GM19099 (cell line): Measurements from ENCODE around the gene TAF1B.

Experiments
- POLR2A ChIP-seq: IDR thresholded peaks from 3 replicates; pipeline ENCODE4 v1.6.1; 2011; ENCODE audit warnings: low read depth; ENCODE audit not compliant: insufficient read length; ENCODE audit errors: extremely low read depth

TAF1B gene

DNA sequence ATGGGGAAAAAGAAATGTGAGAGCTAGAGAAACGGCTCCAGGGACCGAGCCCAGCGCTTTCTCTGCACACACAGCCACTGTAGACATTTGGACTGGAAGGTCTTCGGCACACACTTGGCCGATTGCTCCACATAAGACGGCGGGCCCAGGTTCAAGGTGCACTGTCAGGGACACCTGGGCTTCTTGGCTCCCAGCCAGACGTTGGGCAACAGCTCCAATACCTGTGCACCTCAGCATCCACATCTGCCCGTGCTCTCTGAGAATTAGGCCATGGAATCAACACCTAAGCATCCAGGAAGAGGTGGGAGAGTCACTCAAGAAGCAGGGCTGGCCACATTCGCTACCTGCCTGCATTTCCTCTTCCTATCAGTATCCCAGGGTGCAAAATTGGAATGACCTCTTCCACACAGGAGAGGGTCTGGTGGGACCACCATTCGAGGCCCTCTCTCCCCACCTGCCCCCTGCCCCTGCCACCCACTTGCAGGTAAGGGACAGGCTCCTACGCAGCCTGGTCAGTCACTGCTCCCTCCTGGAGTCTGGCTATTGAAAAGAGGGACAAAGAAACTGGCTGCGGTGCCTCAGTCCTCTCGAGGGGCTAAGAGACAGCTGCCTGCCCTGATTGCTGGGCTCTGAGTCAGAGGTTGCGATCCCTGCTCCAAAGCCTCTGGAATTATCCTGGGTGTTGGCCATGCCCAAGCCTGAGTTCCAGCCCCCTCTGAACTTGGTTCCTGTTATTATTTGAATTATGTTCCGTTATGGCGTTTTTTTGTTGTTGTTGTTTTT, 40.1 kb upstream of the TAF1B start:
- no peak for TF ChIP-seq POLR2A

GRCh38 chr2:9805435-9806297, 37.6 kb upstream of the TAF1B start:
- TF ChIP-seq POLR2A, result no peak

GRCh38 chr2:9806298-9806610, 37.0 kb upstream of the TAF1B start:
- TF ChIP-seq POLR2A, result no peak

GRCh38 chr2:9806656-9807055, 36.6 kb upstream of the TAF1B start:
- TF ChIP-seq POLR2A, result no peak

- no peak for TF ChIP-seq POLR2A
Measured at GRCh38 chr2:9807056-9807455, 36.2 kb upstream of the TAF1B start.

DNA sequence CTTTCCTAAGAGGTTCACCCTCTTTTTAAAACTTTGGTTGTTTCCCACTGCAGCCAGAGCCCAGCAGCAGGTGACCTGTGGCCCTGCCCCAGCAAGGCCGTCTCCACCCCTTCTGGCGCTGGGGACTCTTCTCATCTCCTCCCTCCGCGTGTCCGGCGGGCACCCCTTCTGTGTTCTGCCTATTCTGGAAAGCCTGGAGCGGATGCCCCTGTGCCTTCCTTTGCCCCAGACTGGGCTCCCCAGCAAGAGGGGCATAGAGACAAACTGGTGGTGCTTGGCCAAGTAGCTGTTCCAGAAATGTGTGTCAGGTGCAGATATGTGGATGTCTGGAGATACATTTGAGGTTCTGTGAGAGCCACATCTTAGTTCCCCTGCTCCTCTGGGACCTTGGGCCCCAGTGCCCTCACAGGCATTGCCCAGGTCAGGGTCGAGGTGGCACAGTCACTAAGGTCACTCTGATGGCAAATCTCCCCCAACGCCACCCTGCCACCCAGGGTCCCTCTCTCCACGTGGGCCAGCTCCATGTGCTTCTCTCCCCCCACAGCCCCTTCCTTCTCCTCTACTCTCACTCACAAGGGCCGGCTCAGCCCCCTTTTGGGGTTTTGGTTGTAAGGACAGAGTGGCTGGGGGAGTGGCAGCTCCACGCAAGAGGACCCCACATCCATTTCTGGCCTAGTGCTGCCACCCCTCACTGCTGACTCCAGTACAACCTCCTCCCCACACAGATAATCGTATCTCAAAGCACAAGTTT, 35.5 kb upstream of the TAF1B start:
- TF ChIP-seq POLR2A, result no peak

GRCh38 chr2:9808334-9809063, 34.8 kb upstream of the TAF1B start:
- no peak for TF ChIP-seq POLR2A

DNA sequence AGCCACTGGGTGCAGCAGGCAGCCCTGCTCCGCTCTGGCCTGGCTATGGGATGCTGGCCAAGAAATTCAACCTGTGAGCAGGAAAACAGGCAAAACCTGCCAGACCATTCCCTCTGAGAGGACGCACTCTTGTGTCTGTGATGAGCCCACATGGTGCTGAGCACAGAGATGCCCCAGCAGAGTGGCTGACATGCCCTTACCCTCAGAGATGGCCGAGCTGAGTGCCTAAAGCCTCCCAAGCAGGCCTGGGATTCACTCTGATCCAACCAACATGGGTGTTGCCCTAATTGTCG, 34.3 kb upstream of the TAF1B start:
- TF ChIP-seq POLR2A, result no peak

- TF ChIP-seq POLR2A, result no peak
Measured at GRCh38 chr2:9809448-9810088, 33.7 kb upstream of the TAF1B start.

DNA sequence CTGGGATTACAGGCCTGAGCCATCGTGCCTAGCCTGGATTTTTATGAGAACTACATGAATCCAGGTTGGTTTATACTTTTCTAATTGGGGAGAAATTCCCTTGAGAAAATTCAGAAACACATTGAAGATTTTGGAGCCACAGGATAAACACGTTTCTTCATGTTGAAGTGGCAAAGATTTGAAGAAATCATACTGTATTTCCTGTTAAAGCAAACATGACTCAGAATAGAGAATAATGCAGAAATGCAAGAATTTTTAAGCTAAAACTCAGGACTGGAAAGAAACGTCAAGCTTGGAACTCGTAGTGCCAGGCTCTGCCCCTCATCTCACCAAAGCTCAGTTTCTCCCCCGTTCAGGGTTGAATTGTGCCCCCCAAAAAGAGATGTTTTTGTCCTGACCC, 32.1 kb upstream of the TAF1B start:
- TF ChIP-seq POLR2A, result no peak

GRCh38 chr2:9811679-9812511, 31.4 kb upstream of the TAF1B start:
- no peak for TF ChIP-seq POLR2A

- no peak for TF ChIP-seq POLR2A
Measured at GRCh38 chr2:9812945-9813311, 30.3 kb upstream of the TAF1B start.

GRCh38 chr2:9813312-9814128, 29.8 kb upstream of the TAF1B start:
- no peak for TF ChIP-seq POLR2A
